ENCODE results near the gene PFKFB2.

DNA sequence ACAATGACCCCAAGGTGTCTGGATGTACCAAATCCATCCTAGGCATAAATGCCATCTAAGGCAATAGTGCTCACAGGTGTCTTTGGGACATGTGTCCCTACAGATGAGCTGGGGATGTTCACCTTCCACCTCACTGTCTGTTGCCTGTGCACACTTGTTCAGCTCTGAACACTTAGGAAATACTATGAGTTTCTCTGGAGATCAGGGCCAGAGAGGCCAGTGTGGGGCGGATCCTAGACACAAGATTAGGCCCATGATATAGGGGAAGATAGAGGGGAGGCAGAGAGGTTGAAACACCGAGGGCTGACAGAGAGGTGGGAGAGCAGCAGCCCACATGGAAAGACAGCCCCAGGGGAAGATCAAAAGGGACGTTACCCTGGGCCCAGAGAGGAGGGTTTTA lies 46.2 kb upstream of the PFKFB2 start:
- TF ChIP-seq, protein P1, sequence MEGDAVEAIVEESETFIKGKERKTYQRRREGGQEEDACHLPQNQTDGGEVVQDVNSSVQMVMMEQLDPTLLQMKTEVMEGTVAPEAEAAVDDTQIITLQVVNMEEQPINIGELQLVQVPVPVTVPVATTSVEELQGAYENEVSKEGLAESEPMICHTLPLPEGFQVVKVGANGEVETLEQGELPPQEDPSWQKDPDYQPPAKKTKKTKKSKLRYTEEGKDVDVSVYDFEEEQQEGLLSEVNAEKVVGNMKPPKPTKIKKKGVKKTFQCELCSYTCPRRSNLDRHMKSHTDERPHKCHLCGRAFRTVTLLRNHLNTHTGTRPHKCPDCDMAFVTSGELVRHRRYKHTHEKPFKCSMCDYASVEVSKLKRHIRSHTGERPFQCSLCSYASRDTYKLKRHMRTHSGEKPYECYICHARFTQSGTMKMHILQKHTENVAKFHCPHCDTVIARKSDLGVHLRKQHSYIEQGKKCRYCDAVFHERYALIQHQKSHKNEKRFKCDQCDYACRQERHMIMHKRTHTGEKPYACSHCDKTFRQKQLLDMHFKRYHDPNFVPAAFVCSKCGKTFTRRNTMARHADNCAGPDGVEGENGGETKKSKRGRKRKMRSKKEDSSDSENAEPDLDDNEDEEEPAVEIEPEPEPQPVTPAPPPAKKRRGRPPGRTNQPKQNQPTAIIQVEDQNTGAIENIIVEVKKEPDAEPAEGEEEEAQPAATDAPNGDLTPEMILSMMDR (IDR thresholded peaks at IDR 0.05) = no peak
- no peak for TF ChIP-seq POLR2A (IDR thresholded peaks at IDR 0.05)
